Cardiac muscle cell (in vitro differentiated cells and primary cell): ENCODE results near the gene CSTPP1. TPM values are rescaled to one million over a fixed set of nuclear protein-coding genes. Genes with fewer than 3 reads are reported as not detected.

Experiments used
- DNase-seq, 2 donors: peaks; one replicate each; pipeline versions ENCODE4 v3.0.0 to v3.0.0-alpha.2; 2010 to 2017; ENCODE audit warnings: low read depth in 1 of 2, low spot score in 1 of 2
- H3K27ac ChIP-seq: fragments of 200-600 bp; sonication (generic); 2 replicates; pipeline ENCODE4 v1.5.1; 2016
- H3K27me3 ChIP-seq: fragments of 200-600 bp; sonication (generic); 2 replicates; pipeline ENCODE4 v1.6.0; 2016; ENCODE audit warnings: control low read depth
- H3K36me3 ChIP-seq: fragments of 200-600 bp; sonication (generic); 2 replicates; pipeline ENCODE4 v1.5.1; 2016; ENCODE audit warnings: control low read depth
- H3K4me1 ChIP-seq: fragments of 200-600 bp; sonication (generic); 2 replicates; pipeline ENCODE4 v1.8.1; 2017; ENCODE audit warnings: low read depth, mild to moderate bottlenecking, mixed run types
- H3K4me3 ChIP-seq: fragments of 200-600 bp; sonication (generic); 2 replicates; pipeline ENCODE4 v1.5.1; 2016; ENCODE audit warnings: mild to moderate bottlenecking
- H3K9me3 ChIP-seq: fragments of 200-600 bp; sonication (generic); 2 replicates; pipeline ENCODE4 v1.5.1; 2017; ENCODE audit warnings: low read depth, mild to moderate bottlenecking, control low read depth
- polyA plus RNA-seq: library from polyadenylated mRNA; unstranded; fragments of >200 nt; fragmentation: Nextera tagmentation; extraction: Ambion mirVana; gene quantifications from 2 replicates; pipeline ENCODE4 v1.2.1, GENCODE V29; 2016
- total RNA-seq: library from RNA; depleted of rRNA; stranded (reverse); fragments of >200 nt; gene quantifications from 2 replicates; pipeline ENCODE4 v1.2.3, GENCODE V29; 2016
- TF ChIP-seq, protein P1 (sequence below): IDR thresholded peaks from 2 replicates; pipeline ENCODE4 v1.5.1; 2012; ENCODE audit warnings: low read depth, mild to moderate bottlenecking, low read length

CSTPP1 gene
- total and polyA plus RNA-seq, 2 experiments from 2014 or later, result 46.4 to 81.6 TPM

DNA sequence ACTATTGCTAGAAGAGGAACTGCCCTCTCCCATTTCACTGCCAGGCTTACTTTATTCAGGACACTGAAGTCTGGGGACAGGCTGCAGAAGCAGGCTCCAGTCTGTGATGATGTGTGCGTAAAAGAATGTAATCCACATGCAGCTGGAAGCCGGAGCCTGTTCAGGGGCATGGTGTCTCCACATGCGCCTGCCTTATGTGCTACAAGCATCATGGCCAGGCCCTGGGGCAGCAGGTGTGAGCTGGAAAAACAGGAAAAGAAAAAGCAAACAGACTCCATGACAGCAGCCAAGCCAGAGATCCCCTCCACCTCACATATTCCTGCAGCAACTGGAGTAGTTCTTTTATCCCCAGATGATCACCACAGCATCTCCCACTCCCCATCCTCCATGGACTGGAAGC is 206.8 kb downstream of the CSTPP1 start:
- H3K36me3 ChIP-seq, result no peaks in the 10 kb centered on the region
- no peaks in the 10 kb centered on the region for H3K27me3 ChIP-seq
- H3K4me3 ChIP-seq, result no peak overlapping the region
- H3K27ac ChIP-seq, result peak overlapping the region; percentile 0
- no peaks in the 10 kb centered on the region for H3K9me3 ChIP-seq
- TF ChIP-seq, protein P1, sequence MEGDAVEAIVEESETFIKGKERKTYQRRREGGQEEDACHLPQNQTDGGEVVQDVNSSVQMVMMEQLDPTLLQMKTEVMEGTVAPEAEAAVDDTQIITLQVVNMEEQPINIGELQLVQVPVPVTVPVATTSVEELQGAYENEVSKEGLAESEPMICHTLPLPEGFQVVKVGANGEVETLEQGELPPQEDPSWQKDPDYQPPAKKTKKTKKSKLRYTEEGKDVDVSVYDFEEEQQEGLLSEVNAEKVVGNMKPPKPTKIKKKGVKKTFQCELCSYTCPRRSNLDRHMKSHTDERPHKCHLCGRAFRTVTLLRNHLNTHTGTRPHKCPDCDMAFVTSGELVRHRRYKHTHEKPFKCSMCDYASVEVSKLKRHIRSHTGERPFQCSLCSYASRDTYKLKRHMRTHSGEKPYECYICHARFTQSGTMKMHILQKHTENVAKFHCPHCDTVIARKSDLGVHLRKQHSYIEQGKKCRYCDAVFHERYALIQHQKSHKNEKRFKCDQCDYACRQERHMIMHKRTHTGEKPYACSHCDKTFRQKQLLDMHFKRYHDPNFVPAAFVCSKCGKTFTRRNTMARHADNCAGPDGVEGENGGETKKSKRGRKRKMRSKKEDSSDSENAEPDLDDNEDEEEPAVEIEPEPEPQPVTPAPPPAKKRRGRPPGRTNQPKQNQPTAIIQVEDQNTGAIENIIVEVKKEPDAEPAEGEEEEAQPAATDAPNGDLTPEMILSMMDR, result no peak
- no peaks in the 10 kb centered on the region for H3K4me1 ChIP-seq
- peak in 1 of 2 donors; percentile 70 for DNase-seq

DNA sequence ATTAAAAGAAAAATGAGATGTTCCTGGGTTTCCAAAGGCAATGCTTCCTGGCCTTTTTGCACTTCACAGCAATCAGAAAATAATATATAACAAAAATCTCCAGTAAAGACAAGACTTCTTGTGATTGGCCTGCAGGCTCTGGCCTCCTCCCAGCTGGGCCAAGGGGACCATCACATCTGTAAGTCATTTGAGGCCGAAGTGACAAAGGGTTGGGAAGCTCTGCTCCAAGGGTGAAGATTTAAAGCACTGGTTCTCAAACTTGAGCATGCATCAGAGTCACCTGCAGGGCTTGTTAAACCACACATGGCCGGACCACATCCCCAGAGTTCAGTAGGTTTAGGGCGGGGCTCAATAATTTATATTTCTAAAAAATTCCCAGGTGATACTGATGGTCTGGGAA is 208.0 kb downstream of the CSTPP1 start:
- H3K27me3 ChIP-seq, result no peaks in the 10 kb centered on the region
- H3K9me3 ChIP-seq, result no peaks in the 10 kb centered on the region
- H3K4me1 ChIP-seq, result no peaks in the 10 kb centered on the region
- H3K27ac ChIP-seq, result no peak overlapping the region
- H3K4me3 ChIP-seq, result no peak overlapping the region
- no peak for DNase-seq
- no peaks in the 10 kb centered on the region for H3K36me3 ChIP-seq
- TF ChIP-seq, protein P1, result no peak

DNA sequence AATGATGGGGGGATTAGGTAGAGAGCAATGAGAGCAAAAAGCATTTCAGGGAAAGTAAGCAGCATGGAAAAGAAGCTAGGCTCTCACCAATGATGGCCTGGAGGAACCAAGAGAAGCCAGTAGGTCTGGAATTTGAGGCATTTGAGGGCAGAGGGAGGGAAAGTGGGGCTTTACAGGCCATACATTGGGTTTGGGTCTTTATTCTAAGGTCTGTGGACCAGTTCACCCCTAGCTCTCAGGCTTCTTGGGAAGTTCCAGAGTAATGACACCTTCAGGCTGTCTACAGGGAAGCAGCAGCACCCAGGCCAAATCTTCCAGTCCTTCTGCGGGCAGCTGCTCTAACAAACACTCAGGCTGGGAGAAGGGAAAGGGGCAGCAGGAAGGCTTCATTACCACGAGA is 210.7 kb downstream of the CSTPP1 start:
- H3K27ac ChIP-seq, result no peak overlapping the region
- no peaks in the 10 kb centered on the region for H3K4me1 ChIP-seq
- no peaks in the 10 kb centered on the region for H3K9me3 ChIP-seq
- no peaks in the 10 kb centered on the region for H3K36me3 ChIP-seq
- TF ChIP-seq, protein P1, result no peak
- no peaks in the 10 kb centered on the region for H3K27me3 ChIP-seq
- H3K4me3 ChIP-seq, result no peak overlapping the region
- no peak for DNase-seq

DNA sequence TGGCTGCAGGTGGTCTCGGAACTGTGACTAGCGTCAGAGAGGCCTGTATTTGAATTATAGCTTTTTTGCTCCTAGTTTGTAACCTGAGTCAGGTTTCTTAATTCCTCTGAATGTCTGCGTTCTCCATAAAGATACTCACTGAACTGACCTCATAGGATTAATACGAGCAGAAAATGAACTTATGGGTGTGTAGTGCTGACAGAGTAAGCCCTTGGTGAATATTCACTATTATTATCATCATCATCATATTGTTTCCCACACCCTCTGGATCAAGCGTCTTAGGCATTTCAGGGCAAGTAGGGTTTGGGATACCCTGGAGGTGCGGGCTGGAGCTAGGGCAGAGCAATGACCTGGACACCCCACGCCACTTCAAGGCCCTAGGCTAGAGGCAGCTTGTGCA is 211.1 kb downstream of the CSTPP1 start:
- no peaks in the 10 kb centered on the region for H3K4me1 ChIP-seq
- H3K27ac ChIP-seq, result no peak overlapping the region
- H3K27me3 ChIP-seq, result no peaks in the 10 kb centered on the region
- no peaks in the 10 kb centered on the region for H3K36me3 ChIP-seq
- no peaks in the 10 kb centered on the region for H3K9me3 ChIP-seq
- no peak for DNase-seq
- TF ChIP-seq, protein P1, result no peak
- no peak overlapping the region for H3K4me3 ChIP-seq

DNA sequence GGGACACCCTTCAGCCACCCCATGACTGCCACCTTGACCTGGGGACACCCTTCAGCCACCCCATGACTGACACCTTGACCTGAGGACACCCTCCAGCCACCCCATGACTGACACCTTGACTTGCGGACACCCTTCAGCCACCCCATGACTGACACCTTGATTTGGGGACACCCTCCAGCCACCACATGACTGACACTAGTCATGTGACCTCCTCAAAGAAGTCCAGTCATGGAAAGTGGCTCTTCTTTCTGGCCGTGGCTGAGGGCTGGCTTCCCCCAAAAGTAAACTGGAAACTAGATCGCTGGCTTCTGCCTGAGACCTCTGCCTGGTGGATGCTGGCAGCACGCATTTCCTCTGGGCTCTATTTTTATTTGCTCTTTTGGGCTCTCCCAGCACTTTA is 211.7 kb downstream of the CSTPP1 start:
- Histone ChIP-seq H3K27ac (no peak overlapping the region), H3K36me3 (no peaks in the 10 kb centered on the region), H3K4me1 (no peaks in the 10 kb centered on the region), H3K27me3 (no peaks in the 10 kb centered on the region), H3K4me3 (no peak overlapping the region), H3K9me3 (no peaks in the 10 kb centered on the region)
- DNase-seq, result no peak
- TF ChIP-seq, protein P1, result no peak
